Measurements from ENCODE around the gene DMXL1.
"Not testable (repeated sequence)": the region's sequence is repeated elsewhere in the genome, so short reads cannot be mapped to it uniquely, and the experiment has no call there.

Gene DMXL1

GRCh38 chr5:119176785-119177184 is 105.9 kb downstream of the DMXL1 start:
- H3K4me3 ChIP-seq (replicated peaks; ENCODE audit: low read depth, low read length) = no peak overlapping the region
- no peak for TF ChIP-seq CTCF (IDR thresholded peaks at IDR 0.05; ENCODE audit: low read depth, low read length, missing control alignments)
- DNase-seq (ENCODE audit: extremely low read depth, low read depth) = no peak

DNA sequence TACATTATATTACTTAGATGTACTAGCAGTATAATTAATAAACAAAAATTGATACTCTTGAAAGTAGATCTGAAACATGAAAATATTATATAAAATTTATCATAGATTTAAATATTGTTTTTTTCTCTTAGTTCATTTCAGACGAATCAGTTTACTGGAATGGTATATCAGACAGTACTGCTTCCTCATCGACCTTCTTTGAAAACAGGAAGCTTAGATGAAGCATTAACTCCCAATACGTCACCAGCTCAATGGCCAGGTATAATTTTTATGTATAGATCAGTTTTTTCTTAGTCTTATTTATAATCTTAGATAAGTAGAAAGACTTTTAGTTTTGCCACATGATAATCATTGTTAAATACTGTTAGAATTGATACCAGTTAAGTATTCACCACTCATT is 106.3 kb downstream of the DMXL1 start:
- DNase-seq (ENCODE audit: extremely low read depth, low read depth) = no peak
- no peak for TF ChIP-seq CTCF (IDR thresholded peaks at IDR 0.05; ENCODE audit: low read depth, low read length, missing control alignments)
- no peak overlapping the region for H3K4me3 ChIP-seq (replicated peaks; ENCODE audit: low read depth, low read length)

DNA sequence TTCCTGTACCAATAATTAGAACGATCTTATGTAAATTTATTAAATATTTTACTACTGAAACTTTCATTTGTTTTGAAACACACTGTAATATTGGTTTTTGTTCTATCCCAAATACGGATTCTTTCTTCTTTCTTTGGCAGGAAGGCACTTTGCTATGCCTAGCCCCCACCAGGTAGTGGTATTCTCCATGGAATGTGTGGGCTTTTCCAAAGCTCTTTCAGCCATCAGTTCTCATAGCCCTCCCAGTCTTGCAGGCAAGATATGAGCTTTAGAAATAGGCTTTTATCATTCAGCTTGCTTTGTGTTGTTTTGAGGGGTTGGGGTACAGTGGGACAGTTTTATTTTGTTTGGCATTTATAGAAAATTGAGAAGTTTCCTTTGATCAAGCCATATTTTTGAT is 107.5 kb downstream of the DMXL1 start:
- H3K4me3 ChIP-seq (replicated peaks; ENCODE audit: low read depth, low read length) = no peak overlapping the region
- no peak for DNase-seq (ENCODE audit: extremely low read depth, low read depth)
- TF ChIP-seq CTCF (IDR thresholded peaks at IDR 0.05; ENCODE audit: low read depth, low read length, missing control alignments) = no peak

- no peak for TF ChIP-seq CTCF (IDR thresholded peaks at IDR 0.05; ENCODE audit: low read depth, low read length, missing control alignments)
- no peak overlapping the region for H3K4me3 ChIP-seq (replicated peaks; ENCODE audit: low read depth, low read length)
- peak; percentile 12 for DNase-seq (ENCODE audit: extremely low read depth, low read depth)
Measured at GRCh38 chr5:119179857-119180641, 109.2 kb downstream of the DMXL1 start.

DNA sequence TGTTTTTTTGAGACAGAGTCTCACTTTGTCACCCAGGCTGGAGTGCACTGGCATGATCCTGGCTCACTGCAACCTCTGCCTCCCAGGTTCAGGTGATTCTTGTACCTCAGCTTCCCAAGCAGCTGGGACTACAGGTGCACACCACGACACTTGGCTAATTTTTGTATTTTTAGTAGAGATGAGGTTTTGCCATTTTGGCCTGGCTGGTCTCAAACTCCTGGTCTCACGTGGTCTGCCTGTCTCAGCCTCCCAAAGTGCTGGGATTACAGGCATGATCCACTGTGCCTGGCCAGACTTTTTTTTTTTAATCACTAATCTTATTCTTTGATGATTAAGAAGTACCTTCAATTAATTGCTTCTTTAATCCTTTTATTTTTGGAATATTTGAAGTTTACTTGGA is 114.6 kb downstream of the DMXL1 start:
- H3K4me3 ChIP-seq (replicated peaks; ENCODE audit: low read depth, low read length); DNase-seq (ENCODE audit: extremely low read depth, low read depth): not testable (repeated sequence)

GRCh38 chr5:119187776-119188529 is 117.1 kb downstream of the DMXL1 start:
- DNase-seq (ENCODE audit: extremely low read depth, low read depth) = no peak
- TF ChIP-seq CTCF (IDR thresholded peaks at IDR 0.05; ENCODE audit: low read depth, low read length, missing control alignments) = no peak

DNA sequence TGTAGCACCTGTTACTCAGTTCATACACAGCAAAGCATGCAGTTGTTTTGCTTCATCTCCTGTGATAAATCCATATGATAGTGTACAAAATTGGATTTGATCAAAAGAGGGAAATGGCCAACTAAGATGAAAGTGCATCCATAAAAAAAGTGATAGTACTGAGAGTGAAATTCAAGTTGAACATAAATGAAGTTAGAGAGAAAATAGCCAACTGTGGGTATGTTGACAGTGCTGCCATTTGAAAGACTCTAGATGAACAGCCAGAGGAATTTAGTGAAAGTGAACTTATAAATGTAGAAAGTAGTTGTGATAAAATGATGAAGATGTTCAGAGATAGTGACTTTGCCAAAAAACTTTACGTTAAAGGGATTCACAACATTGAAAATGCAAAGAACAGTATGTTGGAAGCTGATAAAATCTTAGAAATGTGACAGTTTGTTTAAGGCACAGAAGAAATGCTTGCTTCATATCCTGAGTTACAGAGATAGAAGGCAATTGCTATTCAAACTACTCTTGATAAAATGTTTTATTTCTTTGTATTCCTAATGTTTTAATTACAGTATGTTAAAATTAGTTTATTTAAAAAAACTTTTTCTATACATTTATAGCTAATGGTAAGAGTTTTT is 119.7 kb downstream of the DMXL1 start:
- H3K4me3 ChIP-seq (replicated peaks; ENCODE audit: low read depth, low read length) = no peak overlapping the region
- no peak for TF ChIP-seq CTCF (IDR thresholded peaks at IDR 0.05; ENCODE audit: low read depth, low read length, missing control alignments)
- no peak for DNase-seq (ENCODE audit: extremely low read depth, low read depth)

More at GRCh38 chr5:119187776-119188529, 117.1 kb downstream of the DMXL1 start:
- no peak overlapping the region for H3K4me3 ChIP-seq (replicated peaks; ENCODE audit: low read depth, low read length)
